Muscle layer of colon (tissue), 2 donors: ENCODE results near the gene SLC49A3.

Experiments used
- H3K27ac ChIP-seq: one replicate; pipeline ENCODE4 v1.7.0; 2013; ENCODE audit warnings: low read depth, mild to moderate bottlenecking, low read length, moderate library complexity
- H3K27me3 ChIP-seq, 2 donors: one replicate each; pipeline ENCODE4 v1.7.0; 2013; ENCODE audit warnings: low read length in 2 of 2, mild to moderate bottlenecking in 2 of 2; ENCODE audit not compliant: insufficient read depth in 2 of 2, control insufficient read depth in 1 of 2
- H3K36me3 ChIP-seq: one replicate; pipeline ENCODE4 v1.7.0; 2013; ENCODE audit warnings: mild to moderate bottlenecking, low read length; ENCODE audit not compliant: insufficient read depth
- H3K4me1 ChIP-seq: one replicate; pipeline ENCODE4 v1.7.0; 2013; ENCODE audit warnings: mild to moderate bottlenecking, low read length; ENCODE audit not compliant: insufficient read depth
- H3K4me3 ChIP-seq, 2 donors: one replicate each; pipeline ENCODE4 v1.7.0; 2013; ENCODE audit warnings: low read length in 2 of 2, low read depth in 1 of 2, mild to moderate bottlenecking in 1 of 2, moderate library complexity in 1 of 2
- H3K9ac ChIP-seq: one replicate; pipeline ENCODE4 v1.7.0; 2013; ENCODE audit warnings: low read length
- H3K9me3 ChIP-seq: one replicate; pipeline ENCODE4 v1.7.0; 2013; ENCODE audit warnings: mild to moderate bottlenecking, low read length
- donor health status: abdominal sarcoma.
- donor health status: Adenocarcinoma of cecum.

Gene SLC49A3

GRCh38 chr4:720111-720860, 31.3 kb upstream of the SLC49A3 start:
- Histone ChIP-seq H3K9me3 (no peaks in the 10 kb centered on the region), H3K36me3 (no peaks in the 10 kb centered on the region), H3K27me3 (no peaks in the 10 kb centered on the region), H3K4me1 (peaks cover 6% of the 10 kb centered on the region), H3K27ac (no peak overlapping the region), H3K4me3 (no peak overlapping the region), H3K9ac (no peak overlapping the region)

- Histone ChIP-seq H3K27ac (no peak overlapping the region), H3K36me3 (peaks cover 4% of the 10 kb centered on the region), H3K9ac (no peak overlapping the region)
These were observed 29.5 kb upstream of the SLC49A3 start for GRCh38 chr4:718460-718859.

GRCh38 chr4:717601-718320, 28.8 kb upstream of the SLC49A3 start:
- H3K9ac ChIP-seq: no peak overlapping the region
- no peak overlapping the region for H3K27ac ChIP-seq
- peaks cover 4% of the 10 kb centered on the region for H3K36me3 ChIP-seq
- H3K9me3 ChIP-seq: no peaks in the 10 kb centered on the region
- no peak overlapping the region for H3K4me3 ChIP-seq
- no peaks in the 10 kb centered on the region for H3K27me3 ChIP-seq
- H3K4me1 ChIP-seq: peaks cover 6% of the 10 kb centered on the region

More at GRCh38 chr4:718460-718859, 29.5 kb upstream of the SLC49A3 start:
- no peaks in the 10 kb centered on the region for H3K9me3 ChIP-seq
- no peak overlapping the region for H3K4me3 ChIP-seq
- H3K4me1 ChIP-seq: peaks cover 6% of the 10 kb centered on the region
- no peaks in the 10 kb centered on the region for H3K27me3 ChIP-seq

- H3K4me1 ChIP-seq: no peaks in the 10 kb centered on the region
- peaks cover 4% of the 10 kb centered on the region for H3K36me3 ChIP-seq
- H3K4me3 ChIP-seq: no peak overlapping the region
- H3K9ac ChIP-seq: no peak overlapping the region
- no peaks in the 10 kb centered on the region for H3K27me3 ChIP-seq
- H3K9me3 ChIP-seq: no peaks in the 10 kb centered on the region
- H3K27ac ChIP-seq: no peak overlapping the region
These were observed 25.1 kb upstream of the SLC49A3 start for GRCh38 chr4:714087-714486.

GRCh38 chr4:712916-713632, 24.1 kb upstream of the SLC49A3 start:
- Histone ChIP-seq H3K4me1 (peaks cover 8% of the 10 kb centered on the region), H3K27ac (no peak overlapping the region), H3K36me3 (peaks cover 4% of the 10 kb centered on the region), H3K4me3 (no peak overlapping the region), H3K9me3 (no peaks in the 10 kb centered on the region), H3K9ac (no peak overlapping the region), H3K27me3 (no peaks in the 10 kb centered on the region)

GRCh38 chr4:712093-712492, 23.1 kb upstream of the SLC49A3 start:
- Histone ChIP-seq H3K27ac (no peak overlapping the region), H3K4me3 (no peak overlapping the region)

GRCh38 chr4:710916-711315, 22.0 kb upstream of the SLC49A3 start:
- Histone ChIP-seq H3K4me3 (no peak overlapping the region), H3K9ac (no peak overlapping the region), H3K4me1 (peaks cover 18% of the 10 kb centered on the region), H3K27me3 (no peaks in the 10 kb centered on the region), H3K9me3 (no peaks in the 10 kb centered on the region), H3K27ac (no peak overlapping the region), H3K36me3 (peaks cover 4% of the 10 kb centered on the region)

More at GRCh38 chr4:712093-712492, 23.1 kb upstream of the SLC49A3 start:
- H3K27me3 ChIP-seq: no peaks in the 10 kb centered on the region
- H3K9ac ChIP-seq: no peak overlapping the region
- peaks cover 14% of the 10 kb centered on the region for H3K4me1 ChIP-seq
- H3K36me3 ChIP-seq: peaks cover 4% of the 10 kb centered on the region
- H3K9me3 ChIP-seq: no peaks in the 10 kb centered on the region

- Histone ChIP-seq H3K9me3 (no peaks in the 10 kb centered on the region), H3K27ac (no peak overlapping the region), H3K36me3 (peaks cover 4% of the 10 kb centered on the region), H3K4me3 (no peak overlapping the region), H3K4me1 (peaks cover 21% of the 10 kb centered on the region), H3K9ac (no peak overlapping the region), H3K27me3 (no peaks in the 10 kb centered on the region)
These were observed 21.2 kb upstream of the SLC49A3 start for GRCh38 chr4:710116-710515.

- peaks cover under 1% of the 10 kb centered on the region for H3K36me3 ChIP-seq
- no peak overlapping the region for H3K9ac ChIP-seq
- H3K4me1 ChIP-seq: peaks cover 24% of the 10 kb centered on the region
- no peaks in the 10 kb centered on the region for H3K9me3 ChIP-seq
- no peak overlapping the region for H3K4me3 ChIP-seq
- H3K27ac ChIP-seq: no peak overlapping the region
- no peaks in the 10 kb centered on the region for H3K27me3 ChIP-seq
These were observed 20.4 kb upstream of the SLC49A3 start for GRCh38 chr4:709348-709747.

- Histone ChIP-seq H3K4me3 (no peak overlapping the region), H3K9ac (no peak overlapping the region), H3K36me3 (no peaks in the 10 kb centered on the region), H3K27ac (no peak overlapping the region), H3K4me1 (peaks cover 24% of the 10 kb centered on the region), H3K9me3 (no peaks in the 10 kb centered on the region), H3K27me3 (no peaks in the 10 kb centered on the region)
These were observed 19.6 kb upstream of the SLC49A3 start for GRCh38 chr4:708631-708933.

- Histone ChIP-seq H3K9ac (no peak overlapping the region), H3K9me3 (no peaks in the 10 kb centered on the region), H3K27ac (no peak overlapping the region), H3K4me3 (no peak overlapping the region), H3K36me3 (no peaks in the 10 kb centered on the region), H3K27me3 (no peaks in the 10 kb centered on the region), H3K4me1 (peaks cover 24% of the 10 kb centered on the region)
These were observed 19.1 kb upstream of the SLC49A3 start for GRCh38 chr4:707929-708630.
